ENCODE results near the gene CAMTA2. TPM values are rescaled to one million over a fixed set of nuclear protein-coding genes. Genes with fewer than 3 reads are reported as not detected.
A peak's percentile ranks its signal among the peaks of the same experiment; 100 is the strongest.

Gene CAMTA2
- total and polyA plus RNA-seq, 4 donors = 7.8 to 17.6 (median 12.0) TPM

GRCh38 chr17:4969047-4969550 lies 18.4 kb downstream of the CAMTA2 start:
- Histone ChIP-seq H3K9me3 (ENCODE audit: control insufficient read depth in 4 of 4, low read length in 3 of 4) (no peaks in the 10 kb centered on the region), H3K27ac (ENCODE audit: low read depth in 1 of 2, low read length in 2 of 2) (peak overlapping the region; percentile 97 to 99), H3K4me3 (ENCODE audit: low read depth in 1 of 3, low read length in 3 of 3) (peak overlapping the region; percentile 41 to 73 (median 71)), H3K9ac (ENCODE audit: low read depth in 1 of 2, low read length in 2 of 2) (peak overlapping the region in 1 of 2 donors; percentile 84), H3K4me1 (ENCODE audit: control insufficient read depth in 4 of 4, insufficient read depth in 4 of 4, low read length in 3 of 4) (peaks cover 7 to 52% (median 33%) of the 10 kb centered on the region in 4 donors), H3K27me3 (ENCODE audit: control insufficient read depth in 4 of 4, insufficient read depth in 4 of 4, low read length in 3 of 4) (no peaks in the 10 kb centered on the region), H3K36me3 (ENCODE audit: control insufficient read depth in 4 of 4, insufficient read depth in 3 of 4, low read depth in 1 of 4, low read length in 3 of 4) (peaks cover 3 to 6% (median 4%) of the 10 kb centered on the region in 4 donors)
- TF ChIP-seq, protein P1, sequence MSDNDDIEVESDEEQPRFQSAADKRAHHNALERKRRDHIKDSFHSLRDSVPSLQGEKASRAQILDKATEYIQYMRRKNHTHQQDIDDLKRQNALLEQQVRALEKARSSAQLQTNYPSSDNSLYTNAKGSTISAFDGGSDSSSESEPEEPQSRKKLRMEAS (IDR thresholded peaks at IDR 0.05) = no peak
- TF ChIP-seq JUND (IDR thresholded peaks at IDR 0.05) (peak; percentile 30 to 32), NR2F2 (IDR thresholded peaks at IDR 0.05) (no peak)
- WGBS = 35% methylated on average over 15 of the region's 15 CpGs
- no peak for DNase-seq (ENCODE audit: low spot score)

GRCh38 chr17:4968486-4969046 lies 18.9 kb downstream of the CAMTA2 start:
- peaks cover 7 to 52% (median 32%) of the 10 kb centered on the region in 4 donors for H3K4me1 ChIP-seq (ENCODE audit: control insufficient read depth in 4 of 4, insufficient read depth in 4 of 4, low read length in 3 of 4)
- no peak for DNase-seq (ENCODE audit: low spot score)

More at GRCh38 chr17:4968486-4969046, 18.9 kb downstream of the CAMTA2 start:
- 16% methylated on average over 23 of the region's 23 CpGs for WGBS
- Histone ChIP-seq H3K9me3 (ENCODE audit: control insufficient read depth in 4 of 4, low read length in 3 of 4) (no peaks in the 10 kb centered on the region), H3K36me3 (ENCODE audit: control insufficient read depth in 4 of 4, insufficient read depth in 3 of 4, low read depth in 1 of 4, low read length in 3 of 4) (peaks cover 0 to 6% (median 4%) of the 10 kb centered on the region in 4 donors), H3K27ac (ENCODE audit: low read depth in 1 of 2, low read length in 2 of 2) (peak overlapping the region; percentile 97 to 99), H3K27me3 (ENCODE audit: control insufficient read depth in 4 of 4, insufficient read depth in 4 of 4, low read length in 3 of 4) (no peaks in the 10 kb centered on the region), H3K4me3 (ENCODE audit: low read depth in 1 of 3, low read length in 3 of 3) (peak overlapping the region; percentile 41 to 73 (median 71)), H3K9ac (ENCODE audit: low read depth in 1 of 2, low read length in 2 of 2) (peak overlapping the region; percentile 36 to 84)
- no peak for TF ChIP-seq SP1 (IDR thresholded peaks at IDR 0.05)
- TF ChIP-seq NR2F2 (IDR thresholded peaks at IDR 0.05) = no peak
- TF ChIP-seq FOXA1 (IDR thresholded peaks at IDR 0.05) = no peak
- no peak for TF ChIP-seq RAD21 (IDR thresholded peaks at IDR 0.05)
- TF ChIP-seq ATF3 (IDR thresholded peaks at IDR 0.05) = no peak
- TF ChIP-seq, protein P2, sequence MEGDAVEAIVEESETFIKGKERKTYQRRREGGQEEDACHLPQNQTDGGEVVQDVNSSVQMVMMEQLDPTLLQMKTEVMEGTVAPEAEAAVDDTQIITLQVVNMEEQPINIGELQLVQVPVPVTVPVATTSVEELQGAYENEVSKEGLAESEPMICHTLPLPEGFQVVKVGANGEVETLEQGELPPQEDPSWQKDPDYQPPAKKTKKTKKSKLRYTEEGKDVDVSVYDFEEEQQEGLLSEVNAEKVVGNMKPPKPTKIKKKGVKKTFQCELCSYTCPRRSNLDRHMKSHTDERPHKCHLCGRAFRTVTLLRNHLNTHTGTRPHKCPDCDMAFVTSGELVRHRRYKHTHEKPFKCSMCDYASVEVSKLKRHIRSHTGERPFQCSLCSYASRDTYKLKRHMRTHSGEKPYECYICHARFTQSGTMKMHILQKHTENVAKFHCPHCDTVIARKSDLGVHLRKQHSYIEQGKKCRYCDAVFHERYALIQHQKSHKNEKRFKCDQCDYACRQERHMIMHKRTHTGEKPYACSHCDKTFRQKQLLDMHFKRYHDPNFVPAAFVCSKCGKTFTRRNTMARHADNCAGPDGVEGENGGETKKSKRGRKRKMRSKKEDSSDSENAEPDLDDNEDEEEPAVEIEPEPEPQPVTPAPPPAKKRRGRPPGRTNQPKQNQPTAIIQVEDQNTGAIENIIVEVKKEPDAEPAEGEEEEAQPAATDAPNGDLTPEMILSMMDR (IDR thresholded peaks at IDR 0.05; ENCODE audit: low read depth, low read length, missing input control) = no peak
- no peak for TF ChIP-seq JUND (IDR thresholded peaks at IDR 0.05)
- no peak for TF ChIP-seq HNF4A (conservative IDR thresholded peaks at IDR 0.05)
- TF ChIP-seq RXRA (IDR thresholded peaks at IDR 0.05) = no peak
- TF ChIP-seq ZBTB33 (IDR thresholded peaks at IDR 0.05) = no peak
- no peak for TF ChIP-seq FOXA2 (IDR thresholded peaks at IDR 0.05)
- no peak for TF ChIP-seq HNF4G (IDR thresholded peaks at IDR 0.05)
- no peak for TF ChIP-seq GABPA (IDR thresholded peaks at IDR 0.05 in 1 of 2, conservative IDR thresholded peaks at IDR 0.05 in 1 of 2)
- no peak for TF ChIP-seq TAF1 (conservative IDR thresholded peaks at IDR 0.05)
- TF ChIP-seq EGR1 (IDR thresholded peaks at IDR 0.05; ENCODE audit: low read depth in 2 of 2) = no peak
- no peak for TF ChIP-seq REST (IDR thresholded peaks at IDR 0.05)
- TF ChIP-seq YY1 (IDR thresholded peaks at IDR 0.05) = no peak
- TF ChIP-seq, protein P1 (IDR thresholded peaks at IDR 0.05) = no peak

Data from liver (tissue), 9 donors.